ENCODE data around the gene TTC36. TPM values are rescaled to one million over a fixed set of nuclear protein-coding genes. Genes with fewer than 3 reads are reported as not detected.

Gene TTC36
- total and polyA plus RNA-seq, 9 of the 15 experiments (the other 6 are each of a cell fraction or from before 2014, with no cell fraction given), result 0.22 to 0.23 TPM; not detected in 7

GRCh38 chr11:118526688-118527087 is 586 bp upstream of the TTC36 start:
- H3K27ac ChIP-seq (ENCODE audit: extremely low read depth, low read depth, low read length), result no peak overlapping the region
- H3K79me2 ChIP-seq (ENCODE audit: control insufficient read depth, insufficient read depth, low read length), result no peaks in the 10 kb centered on the region; the same call in 2 of the 3 replicates
- no peak overlapping the region for H3K9ac ChIP-seq (ENCODE audit: insufficient read depth in 1 of 2, low read depth in 2 of 2, low read length in 2 of 2)
- no peaks in the 10 kb centered on the region for H3K27me3 ChIP-seq (ENCODE audit: control insufficient read depth in 2 of 2, insufficient read depth in 2 of 2, low read length in 2 of 2)
- CTCF ChIA-PET (ENCODE audit: low intra/inter-chr PET ratio), result no interaction called here
- no peak for FAIRE-seq
- no TSS peak for BruUV-seq (replicated peaks)
- H3K4me1 ChIP-seq (replicated peaks in 1 of 2; ENCODE audit: control insufficient read depth in 2 of 2, insufficient read depth in 2 of 2, low read length in 2 of 2), result peaks cover 9 to 26% of the 10 kb centered on the region in 2 experiments; a peak in 4 of 5 replicates
- H3K4me3 ChIP-seq, result no peak overlapping the region
- H3K9me1 ChIP-seq (ENCODE audit: control insufficient read depth, insufficient read depth, low read length), result no peaks in the 10 kb centered on the region
- H3K36me3 ChIP-seq (ENCODE audit: control insufficient read depth, insufficient read depth, low read length), result peaks cover 36% of the 10 kb centered on the region
- intact Hi-C loops (cut with micrococcal nuclease), result no loop called here
- H2AFZ ChIP-seq (ENCODE audit: low read depth, low read length), result no peak overlapping the region
- 92% methylated on average over 2 of the region's 2 CpGs for WGBS (ENCODE audit: insufficient coverage, low coverage, missing lambda C conversion rate)
- no peak for ATAC-seq
- no peaks in the 10 kb centered on the region for H3K9me3 ChIP-seq (replicated peaks; ENCODE audit: control insufficient read depth, insufficient read depth, low read depth, low read length)
- no peaks in the 10 kb centered on the region; the same call in 1 of the 2 replicates for H4K20me1 ChIP-seq (replicated peaks; ENCODE audit: control insufficient read depth, insufficient read depth, low read length)
- POLR2A ChIA-PET, result interaction anchor here (0.7 to 1.7 kb wide), 4 partner anchors 9 to 135 kb away, joined by 3 to 7 read pairs (median 3); no protein-coding TSS in a partner anchor
- H3K4me2 ChIP-seq (ENCODE audit: insufficient read depth, low read length), result no peak overlapping the region
- DNase-seq (ENCODE audit: extremely low read depth in 1 of 4, low spot score in 3 of 4), result no peak
- in situ Hi-C loops (cut with MboI), result no loop called here
- no peak for TF ChIP-seq CHD7 (IDR thresholded peaks at IDR 0.05; ENCODE audit: low read depth, low read length)
- no peak for TF ChIP-seq FOXM1 (IDR thresholded peaks at IDR 0.05; ENCODE audit: low read depth)
- TF ChIP-seq FOXM1 (CRISPR knock-in tag; IDR thresholded peaks at IDR 0.05; ENCODE audit: low read depth), result no peak
- no peak for TF ChIP-seq PHF8 (IDR thresholded peaks at IDR 0.05; ENCODE audit: borderline replicate concordance, low read length)
- TF ChIP-seq ERF (CRISPR knock-in tag; IDR thresholded peaks at IDR 0.05), result no peak
- TF ChIP-seq ESRRA (IDR thresholded peaks at IDR 0.05; ENCODE audit: borderline replicate concordance, low read depth), result no peak
- no peak for TF ChIP-seq ASH1L (IDR thresholded peaks at IDR 0.05; ENCODE audit: borderline replicate concordance, low read depth, partially characterized antibody)
- no peak for TF ChIP-seq HDAC6 (IDR thresholded peaks at IDR 0.05; ENCODE audit: low read depth, low read length)
- TF ChIP-seq RHOXF2B (CRISPR knock-in tag; conservative IDR thresholded peaks at IDR 0.05), result no peak
- TF ChIP-seq BRD9 (IDR thresholded peaks at IDR 0.05; ENCODE audit: low read depth, partially characterized antibody), result no peak
- TF ChIP-seq ETS2 (tag; IDR thresholded peaks at IDR 0.05; ENCODE audit: borderline replicate concordance, poor library complexity, severe bottlenecking), result no peak
- no peak for TF ChIP-seq NCOA6 (IDR thresholded peaks at IDR 0.05)
- no peak for TF ChIP-seq ATF1 (CRISPR knock-in tag; IDR thresholded peaks at IDR 0.05)
- no peak for TF ChIP-seq ATF1 (tag; IDR thresholded peaks at IDR 0.05)
